Putamen (tissue), 1 donor: ENCODE data around the gene DNAAF8.

Experiments used
- DNase-seq: peaks from one replicate; pipeline ENCODE4 v3.0.0-alpha.2; 2016; ENCODE audit warnings: low spot score

DNAAF8 gene

DNA sequence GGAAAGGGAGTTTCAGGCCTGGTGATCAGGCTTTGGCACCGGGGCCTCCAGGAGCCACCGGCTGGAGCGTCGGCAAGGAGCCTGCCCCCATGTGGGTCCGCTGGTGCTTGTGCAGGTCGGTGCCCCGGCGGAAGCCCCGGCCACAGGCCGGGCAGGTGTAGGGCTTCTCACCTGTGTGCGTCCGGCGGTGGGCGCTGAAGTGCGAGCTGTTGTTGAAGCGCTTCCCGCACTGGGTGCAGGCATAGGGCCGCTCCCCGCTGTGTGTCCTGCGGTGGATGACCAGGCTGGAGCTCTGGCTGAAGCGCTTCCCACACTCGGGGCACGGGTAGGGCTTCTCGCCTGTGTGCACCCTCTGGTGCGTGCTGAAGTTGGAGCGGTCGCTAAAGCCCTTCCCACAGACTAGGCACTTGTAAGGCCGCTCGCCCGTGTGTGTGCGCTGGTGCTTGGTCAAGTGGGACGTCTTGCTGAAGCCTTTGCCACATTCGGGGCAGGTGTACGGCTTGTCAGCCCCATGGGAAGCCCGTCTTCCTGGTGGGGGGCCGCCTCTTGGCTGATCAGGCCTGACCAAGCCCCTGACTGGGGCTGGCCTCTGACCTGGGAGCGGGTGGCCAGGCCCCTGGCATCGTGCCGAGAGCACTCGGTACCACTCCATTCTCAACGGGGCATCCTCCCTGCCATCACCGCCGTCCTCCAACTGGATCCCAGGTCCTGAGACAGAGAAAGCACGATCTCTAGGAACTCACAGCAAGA, 18.2 kb downstream of the DNAAF8 start:
- DNase-seq: no peak

DNA sequence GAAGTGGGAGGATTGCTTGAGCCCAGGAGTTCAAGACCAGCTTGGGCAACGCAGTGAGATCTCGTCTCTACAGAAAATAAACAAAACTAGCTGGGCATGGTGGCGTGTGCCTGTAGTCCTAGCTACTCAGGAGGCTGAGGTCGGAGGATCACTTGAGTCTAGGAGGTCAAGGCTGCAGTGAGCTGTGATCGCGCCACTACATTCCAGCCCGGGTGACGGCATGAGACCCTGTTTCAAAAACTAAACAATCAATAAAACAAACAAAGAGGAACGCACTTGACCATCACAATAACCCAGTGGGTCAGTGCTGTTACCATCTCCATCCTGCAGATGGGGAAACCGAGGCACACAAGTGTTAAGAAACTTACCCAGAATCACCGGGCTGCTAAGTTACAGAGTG, 18.9 kb downstream of the DNAAF8 start:
- DNase-seq: no peak

DNA sequence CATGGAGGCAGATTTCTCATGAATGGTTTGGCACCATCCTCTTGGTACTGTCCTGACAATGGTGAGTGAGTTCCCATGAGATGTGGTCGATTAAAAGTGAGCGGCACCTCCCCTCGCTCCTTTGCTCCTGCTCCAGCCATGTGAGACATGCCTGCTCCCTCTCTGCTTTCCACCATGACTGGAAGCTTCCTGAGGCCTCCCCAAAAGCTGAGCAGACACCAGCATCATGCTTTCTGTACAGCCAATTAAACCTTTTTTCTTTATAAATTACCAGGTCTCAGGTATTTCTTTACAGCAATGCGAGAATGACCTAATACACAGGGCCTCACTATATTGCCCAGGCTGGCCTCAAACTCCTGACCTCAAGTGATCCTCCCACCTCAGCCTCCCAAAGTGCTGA, 20.5 kb downstream of the DNAAF8 start:
- no peak for DNase-seq

DNA sequence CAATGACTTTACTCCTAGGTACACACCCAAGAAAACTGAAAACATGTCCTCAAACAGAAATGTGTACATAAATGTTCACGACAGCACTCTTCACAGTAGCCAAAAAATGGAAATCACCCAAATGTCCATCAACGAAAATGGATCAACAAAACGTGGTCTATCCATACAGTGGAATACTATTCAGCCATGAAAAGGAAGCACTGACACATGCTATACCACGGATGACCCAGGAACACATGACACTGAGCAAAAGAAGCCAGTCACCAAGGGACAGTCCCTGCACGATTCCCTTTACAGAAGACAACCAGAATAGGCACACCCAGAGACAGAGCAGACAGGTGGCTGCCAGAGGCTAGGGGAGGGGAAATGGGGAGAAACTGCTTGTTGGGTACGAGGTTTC, 21.4 kb downstream of the DNAAF8 start:
- DNase-seq: no peak

DNA sequence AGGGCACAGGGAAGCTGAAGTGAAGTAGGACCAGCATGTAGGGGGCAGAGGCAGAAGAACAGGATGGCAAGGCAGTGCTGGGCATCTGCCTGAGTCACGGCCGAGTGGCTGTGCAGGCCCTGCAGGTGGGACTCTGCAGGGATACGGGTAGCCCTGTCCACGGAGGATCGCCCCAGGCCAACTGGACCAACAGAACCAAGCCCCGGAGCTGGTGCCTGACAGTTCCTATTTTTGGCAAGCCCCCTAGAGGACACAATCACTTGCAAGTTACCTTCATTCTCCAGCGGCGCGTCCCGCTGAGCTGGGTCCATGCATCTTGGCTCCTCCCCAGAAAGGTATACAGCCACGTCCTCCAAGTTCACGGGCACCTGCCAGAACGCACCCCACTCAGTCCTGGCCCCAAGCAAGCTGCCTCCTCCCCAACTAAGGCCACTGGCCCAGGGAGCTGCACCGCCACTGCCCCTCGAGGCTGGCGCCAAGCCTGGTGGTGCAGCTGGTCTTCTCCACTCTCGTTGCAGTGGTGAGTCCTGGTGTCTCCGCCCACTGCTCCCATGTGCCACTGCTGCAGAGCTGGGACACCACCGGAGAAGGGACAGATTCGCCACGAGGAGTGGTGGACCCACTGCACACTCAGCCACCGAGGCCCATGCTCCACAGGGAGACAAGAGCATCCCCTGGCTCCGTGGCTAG, 26.0 kb downstream of the DNAAF8 start:
- no peak for DNase-seq

DNA sequence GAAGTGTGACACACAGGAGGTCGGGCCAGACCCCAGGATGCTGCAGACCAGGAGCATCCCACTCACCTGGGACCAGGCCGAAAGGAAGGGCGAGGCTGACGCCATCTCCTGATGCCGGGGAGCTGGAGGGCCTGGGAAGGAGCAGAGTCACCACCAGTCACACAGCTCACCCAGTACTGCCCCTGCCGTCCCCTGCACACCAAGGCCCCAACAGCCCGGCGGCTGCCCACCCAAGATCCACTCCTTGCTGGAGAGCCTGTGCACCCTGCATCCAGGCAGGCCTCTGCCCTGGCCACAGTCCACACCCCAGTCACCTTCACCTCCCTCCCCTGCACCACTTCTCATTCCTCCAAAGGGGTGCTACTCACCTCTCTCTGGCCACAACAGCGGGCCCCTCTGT, 27.9 kb downstream of the DNAAF8 start:
- DNase-seq: no peak

DNA sequence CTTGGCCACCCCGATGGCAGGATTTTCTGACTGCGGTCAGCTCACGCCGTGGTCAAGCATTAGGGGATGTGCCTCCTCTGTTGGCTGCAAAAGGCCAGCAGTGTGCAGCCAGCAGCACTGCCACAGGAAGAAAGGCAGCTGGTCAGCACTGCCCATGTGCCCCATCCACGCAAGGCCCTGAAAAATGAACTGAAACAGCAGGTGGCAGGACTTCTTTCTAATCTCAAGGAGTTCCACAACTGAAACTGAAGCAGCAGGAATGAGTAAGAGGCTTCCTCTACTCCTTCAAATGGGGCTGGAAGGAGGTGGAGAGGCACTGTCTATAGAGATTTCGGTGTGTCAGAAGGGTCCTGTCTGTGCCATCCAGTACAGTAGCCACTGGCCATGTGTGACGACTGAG, 29.5 kb downstream of the DNAAF8 start:
- no peak for DNase-seq

DNA sequence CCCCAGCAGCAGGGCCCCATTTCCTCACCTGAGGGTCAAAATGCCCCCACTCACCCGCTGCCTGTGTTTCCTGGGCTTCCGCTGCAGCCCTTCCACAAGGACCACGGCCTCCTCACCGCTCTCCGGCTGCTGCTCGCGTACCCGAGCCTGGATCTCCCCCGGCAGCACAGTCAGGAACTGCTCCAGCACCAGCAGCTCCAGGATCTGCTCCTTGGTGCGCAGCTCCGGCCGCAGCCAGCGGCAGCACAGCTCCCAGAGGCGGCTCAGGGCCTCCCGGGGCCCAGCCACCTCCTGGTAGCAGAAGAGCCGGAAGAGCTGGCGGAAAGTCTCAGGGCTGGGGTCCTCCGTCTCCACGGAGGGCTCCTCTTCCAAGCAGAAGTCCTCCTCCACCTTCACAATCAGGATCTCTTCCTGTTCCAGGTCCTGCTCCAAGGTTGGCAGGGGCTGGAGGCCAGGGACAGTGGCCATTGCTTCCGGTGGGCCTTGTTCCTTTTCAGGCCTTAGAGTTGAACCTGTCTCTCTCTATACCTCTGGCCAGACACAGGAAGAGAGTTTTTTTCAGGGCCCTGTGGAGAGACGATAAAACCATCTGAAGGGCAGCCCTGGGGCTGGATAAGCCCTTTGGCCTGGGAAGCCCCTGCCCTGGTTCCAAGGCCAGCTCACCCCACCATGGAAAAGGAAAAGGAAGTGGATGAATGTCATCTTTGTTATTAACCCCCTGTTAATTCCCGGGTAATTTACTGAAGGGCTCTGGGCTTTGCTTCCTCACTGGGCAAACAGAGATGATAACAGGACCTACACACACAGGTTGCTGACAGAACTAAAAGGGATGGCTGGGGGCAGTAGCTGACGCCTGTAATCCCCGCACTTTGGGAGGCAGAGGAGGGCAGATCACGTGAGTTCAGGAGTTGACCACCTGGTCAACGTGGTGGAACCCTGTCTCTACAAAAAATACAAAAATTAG, 31.5 kb downstream of the DNAAF8 start:
- no peak for DNase-seq

DNA sequence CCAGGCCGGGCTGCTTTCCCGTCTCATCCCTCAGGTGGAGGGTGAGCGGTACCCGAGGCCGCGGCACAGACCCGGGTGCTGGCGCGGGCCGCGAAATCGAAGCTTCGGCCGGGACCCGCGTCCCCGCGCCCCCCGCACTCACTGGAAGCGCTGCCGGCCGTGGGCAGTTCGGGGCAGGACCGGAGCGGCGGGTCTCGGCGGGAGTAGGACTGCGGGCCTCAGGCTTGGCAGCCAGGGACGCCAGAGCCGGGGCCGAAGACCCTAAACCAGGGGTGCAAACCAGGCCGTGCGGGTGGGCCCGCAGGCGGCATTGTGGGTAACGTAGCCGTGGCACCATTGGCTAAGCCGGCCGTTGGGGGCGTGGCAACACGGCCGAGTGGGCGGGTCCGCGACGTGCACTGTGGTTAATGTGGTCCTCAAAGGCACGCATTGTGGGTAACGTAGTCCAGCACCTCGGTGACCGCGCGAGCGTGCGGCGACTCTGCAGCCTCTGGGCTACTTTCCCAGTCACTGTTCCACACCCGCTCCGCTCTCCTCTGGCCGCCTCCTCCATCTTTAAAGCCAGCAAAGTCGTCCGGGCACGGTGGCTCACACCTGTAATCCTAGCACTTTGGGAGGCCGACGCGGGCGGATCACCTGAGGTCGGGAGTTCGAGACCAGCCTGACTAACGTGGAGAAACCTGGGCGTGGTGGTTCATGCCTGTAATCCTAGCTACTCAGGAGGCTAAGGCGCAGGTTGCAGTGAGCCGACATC, 32.7 kb downstream of the DNAAF8 start, which contains the start of gene ZNF500:
Gene ZNF500 (minus strand): TSS at position 288 of the 754 bp plus-strand sequence. CDS start 1,184 bp downstream, outside the sequence.
- DNase-seq: peak; percentile 95

DNA sequence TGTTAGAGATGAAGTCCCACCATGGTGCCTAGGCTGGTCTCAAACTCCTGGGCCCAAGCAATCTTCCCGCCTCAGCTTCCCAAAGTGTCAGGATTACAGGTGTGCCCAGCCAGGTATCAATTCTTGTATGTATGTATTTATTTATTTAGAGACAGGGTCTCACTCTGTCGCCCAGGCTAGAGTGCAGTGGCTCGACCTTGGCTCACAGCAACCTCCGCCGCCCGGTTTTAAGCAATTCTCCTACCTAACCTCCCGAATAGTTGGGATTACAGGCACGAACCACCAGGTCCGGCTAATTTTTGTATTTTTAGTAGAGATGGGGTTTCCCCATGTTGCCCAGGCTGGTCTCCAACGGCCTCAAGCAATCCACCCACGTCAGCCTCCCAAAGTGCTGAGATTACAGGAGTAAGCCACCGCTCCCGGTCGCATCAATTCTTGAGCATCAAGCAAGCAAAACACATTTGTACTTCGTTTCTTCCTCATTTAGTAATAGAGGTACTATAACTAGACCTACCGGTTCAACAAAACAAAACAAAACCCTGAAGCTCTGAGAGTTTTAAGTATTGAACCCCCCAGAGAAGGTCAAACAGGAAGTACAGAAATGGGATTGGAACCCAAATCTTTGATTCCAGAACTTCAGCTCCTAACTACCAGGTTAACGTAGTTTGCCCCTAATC, 33.7 kb downstream of the DNAAF8 start:
- DNase-seq: no peak

DNA sequence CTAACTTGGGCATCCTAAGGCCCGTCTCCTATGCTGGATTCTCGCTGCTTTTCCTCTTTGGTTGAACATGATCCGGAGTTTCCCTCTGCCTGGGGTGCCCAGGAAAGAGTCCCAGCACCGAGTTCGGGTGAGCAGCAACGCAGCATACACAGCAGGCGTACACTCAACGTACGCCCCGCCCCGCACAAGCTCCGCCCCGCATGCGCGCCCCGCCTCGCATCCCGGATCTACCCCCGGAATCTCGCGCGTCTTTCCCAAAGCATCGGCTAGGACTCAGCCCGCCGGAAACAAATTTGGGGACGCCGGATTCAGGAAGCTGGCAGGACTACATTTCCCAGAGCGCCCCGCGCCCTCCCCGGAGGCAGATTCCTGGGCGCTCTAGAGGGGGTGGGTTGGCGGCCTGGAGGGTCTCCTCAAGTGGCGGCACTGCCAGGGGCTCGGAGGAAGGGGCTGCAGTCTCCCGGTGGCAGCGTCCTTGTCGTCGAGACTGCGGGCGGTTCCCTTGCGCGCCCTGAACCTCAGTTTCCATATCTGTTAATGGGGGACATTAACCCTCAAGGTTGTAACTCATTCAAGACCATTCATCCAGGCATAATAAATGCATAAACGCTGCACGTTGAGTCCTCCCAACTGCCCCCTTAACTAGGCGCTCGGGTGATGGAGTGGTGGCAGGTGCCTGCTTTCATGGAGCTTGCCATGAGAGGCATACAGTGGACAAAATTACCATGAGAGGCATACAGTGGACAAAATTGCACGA, 34.4 kb downstream of the DNAAF8 start:
- peak; percentile 98 for DNase-seq

DNA sequence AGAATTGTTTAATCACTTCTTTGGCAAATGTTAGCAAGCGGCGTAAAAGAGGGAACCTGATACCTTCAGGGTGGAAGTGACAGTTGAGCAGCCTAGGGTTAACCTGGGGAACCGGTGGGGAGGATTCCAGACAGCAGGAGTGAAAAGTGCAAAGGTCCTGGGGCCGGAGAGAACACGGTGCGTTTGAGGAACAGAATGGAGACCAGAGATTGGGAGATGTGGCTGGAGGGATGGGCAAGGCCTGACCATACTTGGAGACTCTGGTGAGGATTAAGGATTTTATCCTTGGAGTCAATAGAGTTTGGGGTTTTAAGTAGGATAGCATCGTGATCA, 34.9 kb downstream of the DNAAF8 start:
- no peak for DNase-seq

DNA sequence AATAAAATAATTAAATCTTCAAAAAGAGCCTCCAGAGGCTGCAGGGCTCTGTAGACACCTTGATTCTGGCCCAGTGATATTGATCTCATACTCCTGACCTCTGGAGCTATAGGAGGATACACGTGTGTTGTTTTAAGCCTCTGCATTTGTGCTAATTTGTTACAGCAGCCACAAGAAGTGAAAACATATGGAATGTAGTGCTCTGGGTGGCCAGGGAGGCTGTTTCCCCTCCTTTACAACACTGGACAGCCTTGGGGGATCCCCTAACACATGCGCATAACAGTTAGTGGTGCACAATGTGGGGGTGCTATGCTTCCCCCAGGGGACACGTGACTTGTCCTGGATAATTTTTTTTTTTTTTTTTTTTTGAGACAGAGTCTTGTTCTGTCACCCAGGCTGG, 37.3 kb downstream of the DNAAF8 start:
- no peak for DNase-seq

DNA sequence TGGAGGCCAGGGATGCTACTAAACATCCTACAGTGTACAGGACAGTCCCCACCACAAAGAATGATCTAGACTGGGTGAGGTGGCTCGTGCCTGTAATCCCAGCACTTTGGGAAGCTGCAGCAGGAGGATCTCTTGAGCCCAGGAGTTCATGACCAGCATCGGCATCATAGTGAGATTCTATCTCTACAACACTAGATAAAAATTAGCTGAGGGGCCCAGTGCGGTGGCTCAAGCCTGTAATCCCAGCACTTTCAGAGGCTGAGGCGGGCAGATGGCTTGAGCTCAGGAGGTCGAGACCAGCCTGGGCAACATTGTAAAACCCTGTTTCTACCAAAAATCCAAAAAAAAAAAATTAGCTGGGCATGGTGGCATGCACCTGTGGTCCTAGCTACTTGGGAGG, 38.0 kb downstream of the DNAAF8 start:
- no peak for DNase-seq

DNA sequence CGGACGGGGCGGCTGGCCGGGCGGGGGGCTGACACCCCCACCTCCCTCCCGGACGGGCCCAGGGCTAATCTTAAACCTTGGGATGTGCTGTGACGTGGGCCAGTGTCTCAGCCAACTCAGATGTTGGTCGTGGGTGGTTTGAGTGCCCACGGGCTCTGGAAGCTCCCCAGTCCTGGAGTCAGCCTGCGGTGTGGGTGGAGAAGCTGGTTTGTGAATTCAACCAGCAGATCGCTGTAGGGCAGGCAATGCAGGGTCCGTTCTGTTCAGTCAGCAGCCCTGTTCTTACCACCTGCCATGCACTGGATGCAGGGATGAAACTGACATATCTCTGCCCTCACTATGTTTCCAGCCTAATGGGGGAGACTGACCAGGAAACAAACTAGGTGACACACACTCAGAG, 40.7 kb downstream of the DNAAF8 start:
- DNase-seq: no peak

DNA sequence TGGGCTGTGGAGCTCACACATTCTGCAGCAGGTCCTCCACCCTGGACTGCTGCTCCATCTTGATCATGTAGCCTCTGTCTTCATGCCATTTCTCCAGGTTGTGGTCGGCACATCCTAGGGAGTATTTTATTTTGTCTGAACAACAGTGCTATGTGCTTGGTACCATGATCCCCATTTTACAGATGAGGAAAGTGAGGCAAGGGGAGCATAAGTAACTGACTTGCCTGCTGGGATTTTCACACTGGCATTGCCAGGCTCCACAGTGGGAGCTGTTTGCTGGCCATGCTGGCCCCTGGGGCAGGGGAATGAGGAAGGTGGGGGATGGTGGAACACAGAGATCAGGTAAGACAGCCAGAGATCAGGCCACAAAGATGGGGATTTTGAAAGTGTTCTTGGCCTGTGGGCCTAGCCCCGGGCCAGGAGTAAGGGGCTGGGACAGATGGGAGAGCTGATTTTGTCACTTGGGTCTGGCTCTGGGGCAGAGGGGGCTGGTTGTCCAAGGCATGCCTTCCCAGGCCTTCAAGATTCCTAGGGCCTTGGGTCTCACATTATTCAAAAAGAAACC, 41.9 kb downstream of the DNAAF8 start:
- no peak for DNase-seq

DNA sequence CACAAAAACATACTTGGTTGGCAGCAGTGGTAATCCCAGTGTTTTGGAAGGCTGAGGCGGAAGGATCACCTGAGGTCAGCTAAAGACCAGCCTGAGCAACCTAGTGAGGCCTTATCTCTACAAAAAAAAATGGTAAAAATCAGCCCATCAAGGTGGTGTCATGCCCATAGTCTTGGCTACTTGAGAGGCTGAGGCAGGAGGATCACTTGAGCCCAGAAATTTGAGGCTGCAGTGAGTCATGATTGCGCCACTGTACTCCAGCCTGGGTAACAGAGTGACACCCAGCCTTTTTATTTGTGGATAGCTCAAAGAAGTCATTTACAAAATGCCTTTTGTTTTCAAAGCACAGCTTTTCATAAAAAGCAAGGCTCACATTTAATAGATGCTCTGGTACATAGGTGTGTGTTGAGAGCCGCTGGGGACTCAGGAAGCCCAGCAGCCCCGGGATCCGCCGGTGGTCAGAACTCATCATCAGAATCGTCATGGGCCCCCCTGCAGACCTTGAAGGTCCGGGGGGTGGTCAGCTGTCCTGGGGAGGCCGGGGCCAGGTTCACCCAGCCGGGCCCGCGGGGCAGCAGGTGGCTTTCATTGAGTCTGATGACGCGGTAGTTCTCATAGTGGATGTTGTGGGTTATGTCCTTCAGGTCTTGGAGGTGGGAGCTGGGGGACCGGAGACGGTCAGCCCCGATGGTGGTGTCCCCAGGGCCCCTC, 43.2 kb downstream of the DNAAF8 start:
- DNase-seq: no peak

DNA sequence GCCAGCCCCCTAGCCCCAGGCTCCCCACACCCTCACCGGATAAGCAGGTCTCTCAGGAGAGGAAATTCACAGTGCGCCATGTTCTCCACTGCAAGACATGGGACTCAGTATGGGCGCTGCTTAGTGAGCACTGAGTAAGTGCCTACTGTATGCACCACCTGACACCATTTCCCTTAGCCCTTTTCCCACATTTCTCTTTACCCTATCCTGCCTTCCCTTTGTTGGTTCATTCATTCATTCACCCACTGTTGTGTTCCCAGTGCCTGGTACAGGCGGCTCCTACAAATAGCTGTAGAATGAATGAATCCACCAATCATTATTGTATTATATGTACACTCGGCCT, 43.7 kb downstream of the DNAAF8 start:
- DNase-seq: no peak

DNA sequence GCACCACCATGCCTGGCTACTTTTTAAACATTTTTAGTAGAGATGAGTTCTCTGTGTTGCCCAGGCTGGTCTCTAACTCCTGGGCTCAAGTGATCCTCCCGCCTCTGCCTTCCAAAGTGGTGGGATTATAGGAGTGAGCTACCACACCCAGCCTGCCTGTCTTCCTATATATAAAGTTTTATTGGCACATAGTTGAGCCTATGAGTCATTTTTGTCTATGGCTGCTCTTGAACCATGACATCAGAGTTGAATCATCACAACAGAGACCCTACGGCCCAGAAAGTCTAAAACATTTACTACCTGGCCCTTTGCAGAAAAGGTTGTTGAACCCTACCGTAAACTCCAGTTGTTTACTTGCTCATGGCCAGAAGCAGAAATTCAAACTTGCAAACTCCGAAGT, 45.9 kb downstream of the DNAAF8 start:
- DNase-seq: no peak
